SK-N-SH treated with all-trans-retinoic acid at 6 μM for 48 hours (cell line): ENCODE results near the gene KCNMA1.

Experiments
- ARNTL ChIP-seq: fragments of 450-650 bp; formaldehyde crosslinking; IDR thresholded peaks from 2 replicates; pipeline ENCODE4 v1.5.0; 2020; ENCODE audit warnings: low read depth, mild to moderate bottlenecking, moderate library complexity, borderline replicate concordance
- ISL1 ChIP-seq: fragments of 250-450 bp; sonication (Bioruptor Pico); IDR thresholded peaks from 2 replicates; pipeline ENCODE4 v2.1.2; 2022; ENCODE audit warnings: mild to moderate bottlenecking, moderate library complexity
- OSR1 ChIP-seq: fragments of 250-450 bp; sonication (Bioruptor Pico); IDR thresholded peaks from 2 replicates; pipeline ENCODE4 v1.8.0; 2022; ENCODE audit warnings: moderate library complexity, mild to moderate bottlenecking, inconsistent platforms
- ZFP3 ChIP-seq: fragments of 250-450 bp; sonication (Bioruptor Pico); IDR thresholded peaks from 2 replicates; pipeline ENCODE4 v1.5.0; 2020; ENCODE audit warnings: mild to moderate bottlenecking, moderate library complexity
- ZNF8 ChIP-seq: fragments of 450-650 bp; formaldehyde crosslinking; IDR thresholded peaks from 2 replicates; pipeline ENCODE4 v1.5.0; 2020; ENCODE audit warnings: mild to moderate bottlenecking, moderate library complexity
- TF ChIP-seq, protein P1 (sequence below): fragments of 250-450 bp; sonication (Bioruptor Pico); IDR thresholded peaks from 2 replicates; pipeline ENCODE4 v1.8.0; 2020; ENCODE audit warnings: mild to moderate bottlenecking, moderate library complexity, borderline replicate concordance
- TF ChIP-seq, protein P2 (sequence below): fragments of 250-450 bp; sonication (Bioruptor Pico); IDR thresholded peaks from 2 replicates; pipeline ENCODE4 v1.5.1; 2020; ENCODE audit warnings: low read depth, mild to moderate bottlenecking, moderate library complexity
- TF ChIP-seq, protein P3 (sequence below): fragments of 250-450 bp; sonication (Bioruptor Pico); IDR thresholded peaks from 2 replicates; pipeline ENCODE4 v1.5.1; 2021; ENCODE audit warnings: mild to moderate bottlenecking, moderate library complexity
- TF ChIP-seq, protein P4 (sequence below): fragments of 250-450 bp; sonication (Bioruptor Pico); IDR thresholded peaks from 2 replicates; pipeline ENCODE4 v1.8.0; 2021; ENCODE audit warnings: low read depth, mild to moderate bottlenecking, moderate library complexity, borderline replicate concordance

DNA sequence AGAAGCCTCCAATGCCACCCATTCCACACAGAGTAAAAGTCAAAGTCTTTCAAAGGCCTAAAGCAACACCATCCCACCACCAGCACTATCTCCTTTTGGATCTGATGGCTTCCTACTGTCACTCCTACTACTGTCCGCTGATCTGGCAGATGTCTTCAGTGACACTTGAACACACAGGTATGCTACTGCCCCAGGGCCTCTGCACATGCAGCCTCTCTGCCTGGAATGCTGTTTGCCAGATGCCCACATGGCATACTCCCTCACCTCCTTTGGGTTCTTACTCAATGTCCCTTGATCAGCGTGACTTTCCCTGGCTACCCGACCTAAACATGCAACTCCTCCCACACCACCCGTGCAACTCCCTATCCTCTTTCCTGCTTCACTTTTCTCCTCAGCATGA lies 512.4 kb downstream of the KCNMA1 start:
- TF ChIP-seq ZFP3 (CRISPR knock-in tag) (no peak), ARNTL (no peak), ISL1 (CRISPR knock-in tag) (no peak), OSR1 (CRISPR knock-in tag) (no peak), ZNF8 (no peak)
- TF ChIP-seq, protein P1, sequence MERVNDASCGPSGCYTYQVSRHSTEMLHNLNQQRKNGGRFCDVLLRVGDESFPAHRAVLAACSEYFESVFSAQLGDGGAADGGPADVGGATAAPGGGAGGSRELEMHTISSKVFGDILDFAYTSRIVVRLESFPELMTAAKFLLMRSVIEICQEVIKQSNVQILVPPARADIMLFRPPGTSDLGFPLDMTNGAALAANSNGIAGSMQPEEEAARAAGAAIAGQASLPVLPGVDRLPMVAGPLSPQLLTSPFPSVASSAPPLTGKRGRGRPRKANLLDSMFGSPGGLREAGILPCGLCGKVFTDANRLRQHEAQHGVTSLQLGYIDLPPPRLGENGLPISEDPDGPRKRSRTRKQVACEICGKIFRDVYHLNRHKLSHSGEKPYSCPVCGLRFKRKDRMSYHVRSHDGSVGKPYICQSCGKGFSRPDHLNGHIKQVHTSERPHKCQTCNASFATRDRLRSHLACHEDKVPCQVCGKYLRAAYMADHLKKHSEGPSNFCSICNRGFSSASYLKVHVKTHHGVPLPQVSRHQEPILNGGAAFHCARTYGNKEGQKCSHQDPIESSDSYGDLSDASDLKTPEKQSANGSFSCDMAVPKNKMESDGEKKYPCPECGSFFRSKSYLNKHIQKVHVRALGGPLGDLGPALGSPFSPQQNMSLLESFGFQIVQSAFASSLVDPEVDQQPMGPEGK (CRISPR knock-in tag), result no peak
- TF ChIP-seq, protein P2, sequence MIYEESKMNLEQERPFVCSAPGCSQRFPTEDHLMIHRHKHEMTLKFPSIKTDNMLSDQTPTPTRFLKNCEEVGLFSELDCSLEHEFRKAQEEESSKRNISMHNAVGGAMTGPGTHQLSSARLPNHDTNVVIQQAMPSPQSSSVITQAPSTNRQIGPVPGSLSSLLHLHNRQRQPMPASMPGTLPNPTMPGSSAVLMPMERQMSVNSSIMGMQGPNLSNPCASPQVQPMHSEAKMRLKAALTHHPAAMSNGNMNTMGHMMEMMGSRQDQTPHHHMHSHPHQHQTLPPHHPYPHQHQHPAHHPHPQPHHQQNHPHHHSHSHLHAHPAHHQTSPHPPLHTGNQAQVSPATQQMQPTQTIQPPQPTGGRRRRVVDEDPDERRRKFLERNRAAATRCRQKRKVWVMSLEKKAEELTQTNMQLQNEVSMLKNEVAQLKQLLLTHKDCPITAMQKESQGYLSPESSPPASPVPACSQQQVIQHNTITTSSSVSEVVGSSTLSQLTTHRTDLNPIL (CRISPR knock-in tag), result no peak
- TF ChIP-seq, protein P3, sequence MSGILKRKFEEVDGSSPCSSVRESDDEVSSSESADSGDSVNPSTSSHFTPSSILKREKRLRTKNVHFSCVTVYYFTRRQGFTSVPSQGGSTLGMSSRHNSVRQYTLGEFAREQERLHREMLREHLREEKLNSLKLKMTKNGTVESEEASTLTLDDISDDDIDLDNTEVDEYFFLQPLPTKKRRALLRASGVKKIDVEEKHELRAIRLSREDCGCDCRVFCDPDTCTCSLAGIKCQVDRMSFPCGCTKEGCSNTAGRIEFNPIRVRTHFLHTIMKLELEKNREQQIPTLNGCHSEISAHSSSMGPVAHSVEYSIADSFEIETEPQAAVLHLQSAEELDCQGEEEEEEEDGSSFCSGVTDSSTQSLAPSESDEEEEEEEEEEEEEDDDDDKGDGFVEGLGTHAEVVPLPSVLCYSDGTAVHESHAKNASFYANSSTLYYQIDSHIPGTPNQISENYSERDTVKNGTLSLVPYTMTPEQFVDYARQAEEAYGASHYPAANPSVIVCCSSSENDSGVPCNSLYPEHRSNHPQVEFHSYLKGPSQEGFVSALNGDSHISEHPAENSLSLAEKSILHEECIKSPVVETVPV, result no peak
- TF ChIP-seq, protein P4, sequence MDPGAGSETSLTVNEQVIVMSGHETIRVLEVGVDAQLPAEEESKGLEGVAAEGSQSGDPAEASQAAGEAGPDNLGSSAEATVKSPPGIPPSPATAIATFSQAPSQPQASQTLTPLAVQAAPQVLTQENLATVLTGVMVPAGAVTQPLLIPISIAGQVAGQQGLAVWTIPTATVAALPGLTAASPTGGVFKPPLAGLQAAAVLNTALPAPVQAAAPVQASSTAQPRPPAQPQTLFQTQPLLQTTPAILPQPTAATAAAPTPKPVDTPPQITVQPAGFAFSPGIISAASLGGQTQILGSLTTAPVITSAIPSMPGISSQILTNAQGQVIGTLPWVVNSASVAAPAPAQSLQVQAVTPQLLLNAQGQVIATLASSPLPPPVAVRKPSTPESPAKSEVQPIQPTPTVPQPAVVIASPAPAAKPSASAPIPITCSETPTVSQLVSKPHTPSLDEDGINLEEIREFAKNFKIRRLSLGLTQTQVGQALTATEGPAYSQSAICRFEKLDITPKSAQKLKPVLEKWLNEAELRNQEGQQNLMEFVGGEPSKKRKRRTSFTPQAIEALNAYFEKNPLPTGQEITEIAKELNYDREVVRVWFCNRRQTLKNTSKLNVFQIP (CRISPR knock-in tag), result no peak
